ENCODE measurements around the gene TIE1. TPM values are rescaled to one million over a fixed set of nuclear protein-coding genes. Genes with fewer than 3 reads are reported as not detected.

Gene TIE1
- total and polyA plus RNA-seq, 2 of the 13 experiments (the other 11 are each of a cell fraction or from before 2014, with no cell fraction given): 0.58 to 0.84 TPM

DNA sequence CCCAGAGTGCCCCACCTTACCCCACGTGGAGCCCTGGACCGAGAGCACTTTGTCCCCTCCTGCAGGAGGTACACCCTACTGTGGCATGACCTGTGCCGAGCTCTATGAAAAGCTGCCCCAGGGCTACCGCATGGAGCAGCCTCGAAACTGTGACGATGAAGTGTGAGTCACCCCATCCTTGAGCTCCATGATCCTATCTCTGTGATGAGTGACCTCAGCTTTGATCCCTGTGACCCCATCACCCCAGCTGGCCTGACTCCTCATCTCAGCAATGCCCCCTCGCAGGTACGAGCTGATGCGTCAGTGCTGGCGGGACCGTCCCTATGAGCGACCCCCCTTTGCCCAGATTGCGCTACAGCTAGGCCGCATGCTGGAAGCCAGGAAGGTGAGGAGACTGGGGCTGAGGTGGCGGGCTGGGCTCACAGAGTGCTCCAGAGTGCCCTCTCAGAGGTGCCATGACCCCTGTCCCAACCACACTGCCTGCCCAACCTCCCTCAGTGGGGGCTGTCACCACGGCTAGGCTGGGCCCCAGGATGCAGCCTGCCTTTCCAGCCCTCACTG lies 20.6 kb downstream of the TIE1 start (continued):
- TF ChIP-seq ZNF12 (CRISPR knock-in tag; IDR thresholded peaks at IDR 0.05) (no peak), MTF2 (CRISPR knock-in tag; IDR thresholded peaks at IDR 0.05; ENCODE audit: borderline replicate concordance) (no peak), TBX2 (CRISPR knock-in tag; IDR thresholded peaks at IDR 0.05; ENCODE audit: borderline replicate concordance) (no peak), ZNF512 (CRISPR knock-in tag; IDR thresholded peaks at IDR 0.05) (no peak), HMGA1 (CRISPR knock-in tag; conservative IDR thresholded peaks at IDR 0.05) (no peak), ZNF33A (CRISPR knock-in tag; IDR thresholded peaks at IDR 0.05; ENCODE audit: borderline replicate concordance) (no peak), ZNF251 (CRISPR knock-in tag; IDR thresholded peaks at IDR 0.05) (no peak), ZNF432 (CRISPR knock-in tag; IDR thresholded peaks at IDR 0.05; ENCODE audit: borderline replicate concordance) (no peak), MXD1 (CRISPR knock-in tag; IDR thresholded peaks at IDR 0.05) (no peak), JARID2 (CRISPR knock-in tag; IDR thresholded peaks at IDR 0.05; ENCODE audit: insufficient replicate concordance) (no peak), NKX3-1 (CRISPR knock-in tag; IDR thresholded peaks at IDR 0.05) (no peak), ZNF775 (CRISPR knock-in tag; IDR thresholded peaks at IDR 0.05; ENCODE audit: borderline replicate concordance) (no peak), CBFB (CRISPR knock-in tag; IDR thresholded peaks at IDR 0.05) (no peak), KDM5A (IDR thresholded peaks at IDR 0.05; ENCODE audit: borderline replicate concordance, low read length) (no peak), ZFP1 (CRISPR knock-in tag; IDR thresholded peaks at IDR 0.05) (no peak), PITX1 (CRISPR knock-in tag; IDR thresholded peaks at IDR 0.05) (no peak), FOXA3 (CRISPR knock-in tag; IDR thresholded peaks at IDR 0.05) (no peak), PTBP1 (IDR thresholded peaks at IDR 0.05; ENCODE audit: low read depth, low read length, poor library complexity, severe bottlenecking) (no peak)
- TF ChIP-seq, protein P1, sequence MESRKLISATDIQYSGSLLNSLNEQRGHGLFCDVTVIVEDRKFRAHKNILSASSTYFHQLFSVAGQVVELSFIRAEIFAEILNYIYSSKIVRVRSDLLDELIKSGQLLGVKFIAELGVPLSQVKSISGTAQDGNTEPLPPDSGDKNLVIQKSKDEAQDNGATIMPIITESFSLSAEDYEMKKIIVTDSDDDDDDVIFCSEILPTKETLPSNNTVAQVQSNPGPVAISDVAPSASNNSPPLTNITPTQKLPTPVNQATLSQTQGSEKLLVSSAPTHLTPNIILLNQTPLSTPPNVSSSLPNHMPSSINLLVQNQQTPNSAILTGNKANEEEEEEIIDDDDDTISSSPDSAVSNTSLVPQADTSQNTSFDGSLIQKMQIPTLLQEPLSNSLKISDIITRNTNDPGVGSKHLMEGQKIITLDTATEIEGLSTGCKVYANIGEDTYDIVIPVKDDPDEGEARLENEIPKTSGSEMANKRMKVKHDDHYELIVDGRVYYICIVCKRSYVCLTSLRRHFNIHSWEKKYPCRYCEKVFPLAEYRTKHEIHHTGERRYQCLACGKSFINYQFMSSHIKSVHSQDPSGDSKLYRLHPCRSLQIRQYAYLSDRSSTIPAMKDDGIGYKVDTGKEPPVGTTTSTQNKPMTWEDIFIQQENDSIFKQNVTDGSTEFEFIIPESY (CRISPR knock-in tag; IDR thresholded peaks at IDR 0.05): peak; percentile 30; the same call in 1 of the 2 replicates
- TF ChIP-seq, protein P2, sequence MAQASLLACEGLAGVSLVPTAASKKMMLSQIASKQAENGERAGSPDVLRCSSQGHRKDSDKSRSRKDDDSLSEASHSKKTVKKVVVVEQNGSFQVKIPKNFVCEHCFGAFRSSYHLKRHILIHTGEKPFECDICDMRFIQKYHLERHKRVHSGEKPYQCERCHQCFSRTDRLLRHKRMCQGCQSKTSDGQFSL (CRISPR knock-in tag; IDR thresholded peaks at IDR 0.05): no peak
- TF ChIP-seq, protein P3, sequence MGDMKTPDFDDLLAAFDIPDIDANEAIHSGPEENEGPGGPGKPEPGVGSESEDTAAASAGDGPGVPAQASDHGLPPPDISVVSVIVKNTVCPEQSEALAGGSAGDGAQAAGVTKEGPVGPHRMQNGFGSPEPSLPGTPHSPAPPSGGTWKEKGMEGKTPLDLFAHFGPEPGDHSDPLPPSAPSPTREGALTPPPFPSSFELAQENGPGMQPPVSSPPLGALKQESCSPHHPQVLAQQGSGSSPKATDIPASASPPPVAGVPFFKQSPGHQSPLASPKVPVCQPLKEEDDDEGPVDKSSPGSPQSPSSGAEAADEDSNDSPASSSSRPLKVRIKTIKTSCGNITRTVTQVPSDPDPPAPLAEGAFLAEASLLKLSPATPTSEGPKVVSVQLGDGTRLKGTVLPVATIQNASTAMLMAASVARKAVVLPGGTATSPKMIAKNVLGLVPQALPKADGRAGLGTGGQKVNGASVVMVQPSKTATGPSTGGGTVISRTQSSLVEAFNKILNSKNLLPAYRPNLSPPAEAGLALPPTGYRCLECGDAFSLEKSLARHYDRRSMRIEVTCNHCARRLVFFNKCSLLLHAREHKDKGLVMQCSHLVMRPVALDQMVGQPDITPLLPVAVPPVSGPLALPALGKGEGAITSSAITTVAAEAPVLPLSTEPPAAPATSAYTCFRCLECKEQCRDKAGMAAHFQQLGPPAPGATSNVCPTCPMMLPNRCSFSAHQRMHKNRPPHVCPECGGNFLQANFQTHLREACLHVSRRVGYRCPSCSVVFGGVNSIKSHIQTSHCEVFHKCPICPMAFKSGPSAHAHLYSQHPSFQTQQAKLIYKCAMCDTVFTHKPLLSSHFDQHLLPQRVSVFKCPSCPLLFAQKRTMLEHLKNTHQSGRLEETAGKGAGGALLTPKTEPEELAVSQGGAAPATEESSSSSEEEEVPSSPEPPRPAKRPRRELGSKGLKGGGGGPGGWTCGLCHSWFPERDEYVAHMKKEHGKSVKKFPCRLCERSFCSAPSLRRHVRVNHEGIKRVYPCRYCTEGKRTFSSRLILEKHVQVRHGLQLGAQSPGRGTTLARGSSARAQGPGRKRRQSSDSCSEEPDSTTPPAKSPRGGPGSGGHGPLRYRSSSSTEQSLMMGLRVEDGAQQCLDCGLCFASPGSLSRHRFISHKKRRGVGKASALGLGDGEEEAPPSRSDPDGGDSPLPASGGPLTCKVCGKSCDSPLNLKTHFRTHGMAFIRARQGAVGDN (CRISPR knock-in tag; IDR thresholded peaks at IDR 0.05): peak; percentile 42; the same call in 1 of the 2 replicates

All from HepG2 (cell line).